ENCODE data around the gene TNFRSF12A. TPM values are rescaled to one million over a fixed set of nuclear protein-coding genes. Genes with fewer than 3 reads are reported as not detected.

The TNFRSF12A gene
- total and polyA plus RNA-seq, 2 of the 13 experiments (the other 11 are each of a cell fraction or from before 2014, with no cell fraction given), result 61.9 to 66.0 TPM

GRCh38 chr16:3020604-3021448, 658 bp downstream of the TNFRSF12A start (continued):
- TF ChIP-seq ZNF142 (CRISPR knock-in tag; IDR thresholded peaks at IDR 0.05) (peak; percentile 72; the same call in 1 of the 2 replicates), ZNF720 (CRISPR knock-in tag; IDR thresholded peaks at IDR 0.05) (no peak), WIZ (CRISPR knock-in tag; IDR thresholded peaks at IDR 0.05) (no peak), ZNF326 (CRISPR knock-in tag; IDR thresholded peaks at IDR 0.05; ENCODE audit: borderline replicate concordance) (no peak), SKIL (CRISPR knock-in tag; IDR thresholded peaks at IDR 0.05; ENCODE audit: borderline replicate concordance) (peak; percentile 92), ZFYVE20 (CRISPR knock-in tag; IDR thresholded peaks at IDR 0.05; ENCODE audit: borderline replicate concordance, low read depth) (no peak), ZNF143 (CRISPR knock-in tag; IDR thresholded peaks at IDR 0.05) (peak; percentile 48), KMT2B (CRISPR knock-in tag; IDR thresholded peaks at IDR 0.05) (peak; percentile 30; the same call in 1 of the 2 replicates), ZNF770 (CRISPR knock-in tag; IDR thresholded peaks at IDR 0.05) (0 out of 2 replicates have a peak, but pooled peaks have one; percentile 2), ESRRA (CRISPR knock-in tag; IDR thresholded peaks at IDR 0.05; ENCODE audit: low read depth) (peak; percentile 15; the same call in 1 of the 2 replicates), SMYD3 (CRISPR knock-in tag; IDR thresholded peaks at IDR 0.05) (0 out of 2 replicates have a peak, but pooled peaks have one; percentile 28), ZNF574 (CRISPR knock-in tag; IDR thresholded peaks at IDR 0.05) (peak; percentile 75), ZNF550 (CRISPR knock-in tag; IDR thresholded peaks at IDR 0.05; ENCODE audit: borderline replicate concordance) (no peak)

All from HepG2 (cell line).